ENCODE measurements around the gene NLRC5.

The NLRC5 gene

GRCh38 chr16:57054771-57055170 is 65.4 kb downstream of the NLRC5 start:
- TF ChIP-seq ZNF558 (tag by site-specific recombination; IDR thresholded peaks at IDR 0.05) (no peak), ZFP41 (tag by site-specific recombination; IDR thresholded peaks at IDR 0.05; ENCODE audit: borderline replicate concordance) (no peak), ZFP3 (tag by site-specific recombination; IDR thresholded peaks at IDR 0.05; ENCODE audit: low read depth) (no peak), ZNF433 (tag by site-specific recombination; IDR thresholded peaks at IDR 0.05; ENCODE audit: low read depth) (no peak), ZNF747 (tag by site-specific recombination; IDR thresholded peaks at IDR 0.05) (no peak), ZNF24 (tag by site-specific recombination; IDR thresholded peaks at IDR 0.05) (no peak), ZNF670 (tag by site-specific recombination; IDR thresholded peaks at IDR 0.05; ENCODE audit: low read depth) (no peak), ZNF302 (tag by site-specific recombination; IDR thresholded peaks at IDR 0.05; ENCODE audit: low read depth) (no peak), ZBTB49 (tag by site-specific recombination; IDR thresholded peaks at IDR 0.05; ENCODE audit: low read depth) (no peak), ZNF239 (tag by site-specific recombination; IDR thresholded peaks at IDR 0.05) (no peak), ZNF426 (tag by site-specific recombination; IDR thresholded peaks at IDR 0.05) (no peak), ZSCAN5A (tag by site-specific recombination; IDR thresholded peaks at IDR 0.05) (no peak), ZNF701 (tag by site-specific recombination; IDR thresholded peaks at IDR 0.05) (no peak), ZNF202 (tag by site-specific recombination; IDR thresholded peaks at IDR 0.05; ENCODE audit: borderline replicate concordance) (no peak), ZNF292 (tag by site-specific recombination; IDR thresholded peaks at IDR 0.05; ENCODE audit: borderline replicate concordance, low read depth) (no peak)
- Histone ChIP-seq H3K4me1 (ENCODE audit: control insufficient read depth, insufficient read depth, low read length) (no peaks in the 10 kb centered on the region), H3K9me3 (ENCODE audit: control insufficient read depth, insufficient read depth, low read depth, low read length) (no peaks in the 10 kb centered on the region), H3K36me3 (ENCODE audit: control insufficient read depth in 2 of 2, insufficient read depth in 1 of 2, low read length in 2 of 2) (no peaks in the 10 kb centered on the region), H3K27ac (ENCODE audit: extremely low read depth, low read depth, low read length) (no peak overlapping the region), H3K4me3 (ENCODE audit: low read depth, low read length) (no peak overlapping the region)
- POLR2A ChIA-PET: no interaction called here
- CTCF ChIA-PET: interaction anchor here (0.7 to 3.4 kb wide), 3 partner anchors 24 to 524 kb away, joined by 3 to 12 read pairs (median 3); no protein-coding TSS in a partner anchor

GRCh38 chr16:57055671-57056070 is 66.3 kb downstream of the NLRC5 start:
- ChIA-PET POLR2A (no interaction called here), CTCF (interaction anchor here (0.7 to 1.6 kb wide), 3 partner anchors 9 to 190 kb away, joined by 3 to 4 read pairs (median 3); no protein-coding TSS in a partner anchor)
- H3K4me1 ChIP-seq (ENCODE audit: control insufficient read depth, insufficient read depth, low read length): no peaks in the 10 kb centered on the region
- no peak overlapping the region for H3K4me3 ChIP-seq (ENCODE audit: low read depth, low read length)
- H3K9me3 ChIP-seq (ENCODE audit: control insufficient read depth, insufficient read depth, low read depth, low read length): no peaks in the 10 kb centered on the region
- H3K27ac ChIP-seq (ENCODE audit: extremely low read depth, low read depth, low read length): no peak overlapping the region
- H3K36me3 ChIP-seq (ENCODE audit: control insufficient read depth in 2 of 2, insufficient read depth in 1 of 2, low read length in 2 of 2): no peaks in the 10 kb centered on the region
- no peak for TF ChIP-seq REST (tag by site-specific recombination; IDR thresholded peaks at IDR 0.05)
- TF ChIP-seq ZNF449 (tag by site-specific recombination; IDR thresholded peaks at IDR 0.05): no peak
- no peak for TF ChIP-seq ZNF362 (tag by site-specific recombination; IDR thresholded peaks at IDR 0.05)
- TF ChIP-seq ZNF223 (tag by site-specific recombination; IDR thresholded peaks at IDR 0.05): no peak
- TF ChIP-seq ZNF600 (tag by site-specific recombination; IDR thresholded peaks at IDR 0.05): no peak
- no peak for TF ChIP-seq ZNF24 (tag by site-specific recombination; IDR thresholded peaks at IDR 0.05)
- TF ChIP-seq RBAK (tag by site-specific recombination; IDR thresholded peaks at IDR 0.05): no peak
- TF ChIP-seq ZBTB44 (tag by site-specific recombination; IDR thresholded peaks at IDR 0.05): no peak
